Measurements from ENCODE around the gene MUC5B.
"Not testable (repeated sequence)": the region's sequence is repeated elsewhere in the genome, so short reads cannot be mapped to it uniquely, and the experiment has no call there.

Gene MUC5B

GRCh38 chr11:1234054-1234720 is 11.3 kb downstream of the MUC5B start:
- no peak for DNase-seq

GRCh38 chr11:1234771-1235305 is 12.0 kb downstream of the MUC5B start:
- no peak for DNase-seq

- DNase-seq: no peak
Measured at GRCh38 chr11:1235306-1235900, 12.5 kb downstream of the MUC5B start.

- no peak for DNase-seq
Measured at GRCh38 chr11:1235901-1236315, 13.0 kb downstream of the MUC5B start.

- no peak for DNase-seq
Measured at GRCh38 chr11:1236316-1237127, 13.7 kb downstream of the MUC5B start.

GRCh38 chr11:1237128-1237580 is 14.3 kb downstream of the MUC5B start:
- no peak for DNase-seq

GRCh38 chr11:1237851-1238250 is 15.0 kb downstream of the MUC5B start:
- DNase-seq: no peak

- no peak for DNase-seq
Measured at GRCh38 chr11:1238767-1239595, 16.1 kb downstream of the MUC5B start.

GRCh38 chr11:1239596-1240205 is 16.8 kb downstream of the MUC5B start:
- no peak for DNase-seq

- DNase-seq: no peak
Measured at GRCh38 chr11:1240771-1241170, 17.9 kb downstream of the MUC5B start.

- no peak for DNase-seq
Measured at GRCh38 chr11:1241706-1242105, 18.8 kb downstream of the MUC5B start.

GRCh38 chr11:1242289-1242688 is 19.4 kb downstream of the MUC5B start:
- no peak for DNase-seq

- not testable (repeated sequence) for DNase-seq
Measured at GRCh38 chr11:1242751-1243150, 19.9 kb downstream of the MUC5B start.

GRCh38 chr11:1243521-1243920 is 20.7 kb downstream of the MUC5B start:
- not testable (repeated sequence) for DNase-seq

- not testable (repeated sequence) for DNase-seq
Measured at GRCh38 chr11:1244557-1244956, 21.7 kb downstream of the MUC5B start.

GRCh38 chr11:1245717-1246116 is 22.9 kb downstream of the MUC5B start:
- not testable (repeated sequence) for DNase-seq

- DNase-seq: not testable (repeated sequence)
Measured at GRCh38 chr11:1246301-1246700, 23.4 kb downstream of the MUC5B start.

GRCh38 chr11:1247026-1247425 is 24.2 kb downstream of the MUC5B start:
- DNase-seq: not testable (repeated sequence)

- DNase-seq: not testable (repeated sequence)
Measured at GRCh38 chr11:1248951-1249350, 26.1 kb downstream of the MUC5B start.

- not testable (repeated sequence) for DNase-seq
Measured at GRCh38 chr11:1250411-1250810, 27.5 kb downstream of the MUC5B start.

- DNase-seq: no peak
Measured at GRCh38 chr11:1251236-1251770, 28.4 kb downstream of the MUC5B start.
